ENCODE measurements around the gene L3MBTL4. TPM values are rescaled to one million over a fixed set of nuclear protein-coding genes. Genes with fewer than 3 reads are reported as not detected.

L3MBTL4 gene
- total RNA-seq, 2 experiments from 2014 or later, result 0.19 to 0.47 TPM

DNA sequence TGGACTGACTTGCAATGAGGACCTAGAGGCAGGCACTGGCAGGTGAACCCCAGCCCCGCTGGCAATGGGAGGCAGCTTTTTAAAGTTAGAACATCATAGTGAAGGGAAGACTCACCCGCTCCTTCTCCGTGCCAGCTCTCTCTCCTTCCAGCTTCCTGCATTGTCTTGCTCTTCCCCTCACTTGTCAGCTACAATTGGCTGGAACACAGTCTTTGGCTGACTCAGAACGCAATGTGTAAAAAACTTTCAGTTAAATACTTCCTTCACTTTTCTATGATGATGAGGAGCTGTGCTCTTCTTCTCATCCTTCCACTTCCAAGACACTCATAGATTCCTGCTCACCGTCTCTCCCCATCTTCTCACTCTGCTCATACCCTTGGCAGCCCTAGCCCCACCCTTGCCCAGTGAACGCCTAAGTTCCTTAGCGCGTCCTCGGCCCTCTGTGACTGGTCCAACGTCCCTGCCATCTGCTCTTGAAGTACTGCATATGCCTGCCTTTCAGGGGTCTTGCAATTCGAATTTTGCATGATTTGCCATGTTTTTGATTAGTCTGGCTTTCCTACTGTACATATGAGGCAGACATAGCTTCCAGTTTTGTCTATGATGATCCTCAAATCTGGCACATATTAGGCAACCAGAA, 401.4 kb downstream of the L3MBTL4 start:
- Histone ChIP-seq H3K9me3 (ENCODE audit: control insufficient read depth in 1 of 2, insufficient read depth in 1 of 2, low read length in 2 of 2) (peaks cover 0 to 5% of the 10 kb centered on the region in 2 experiments), H3K4me3 (ENCODE audit: low read length) (no peak overlapping the region), H3K27ac (ENCODE audit: low read depth in 1 of 2, low read length in 2 of 2) (no peak overlapping the region), H3K4me1 (ENCODE audit: insufficient read depth, low read length) (no peaks in the 10 kb centered on the region), H3K27me3 (ENCODE audit: control insufficient read depth in 1 of 2, insufficient read depth in 2 of 2, low read length in 2 of 2) (no peaks in the 10 kb centered on the region), H3K36me3 (ENCODE audit: insufficient read depth, low read length) (no peaks in the 10 kb centered on the region)
- Mint-ChIP-seq H3K36me3 (ENCODE audit: low read depth) (no peaks in the 10 kb centered on the region), H3K4me3 (no peak overlapping the region), H3K27me3 (no peaks in the 10 kb centered on the region), H3K9me3 (no peaks in the 10 kb centered on the region), H3K27ac (no peak overlapping the region), H3K4me1 (ENCODE audit: low read depth) (no peaks in the 10 kb centered on the region)
- TF ChIP-seq CTCF (IDR thresholded peaks at IDR 0.05), result no peak
- ChIA-PET POLR2A (no interaction called here), CTCF (no interaction called here)
- DNase-seq (no peak), ATAC-seq (ENCODE audit: poor library complexity) (no peak)
- intact Hi-C loops (cut with DNase I, micrococcal nuclease), result no loop called here

- H3K4me3 Mint-ChIP-seq, result no peak overlapping the region
- no peaks in the 10 kb centered on the region for H3K4me1 ChIP-seq (ENCODE audit: insufficient read depth, low read length)
- ATAC-seq (ENCODE audit: poor library complexity), result no peak
- H3K9me3 Mint-ChIP-seq, result no peaks in the 10 kb centered on the region
- no peaks in the 10 kb centered on the region for H3K4me1 Mint-ChIP-seq (ENCODE audit: low read depth)
- ChIA-PET POLR2A (no interaction called here), CTCF (no interaction called here)
- no peak overlapping the region for H3K27ac Mint-ChIP-seq
- DNase-seq, result no peak
- no peak overlapping the region for H3K4me3 ChIP-seq (ENCODE audit: low read length)
- TF ChIP-seq CTCF (IDR thresholded peaks at IDR 0.05), result no peak
- no peak overlapping the region for H3K27ac ChIP-seq (ENCODE audit: low read depth in 1 of 2, low read length in 2 of 2)
- no peaks in the 10 kb centered on the region for H3K27me3 Mint-ChIP-seq
- H3K9me3 ChIP-seq (ENCODE audit: control insufficient read depth in 1 of 2, insufficient read depth in 1 of 2, low read length in 2 of 2), result peaks cover 0 to 5% of the 10 kb centered on the region in 2 experiments
- no peaks in the 10 kb centered on the region for H3K36me3 Mint-ChIP-seq (ENCODE audit: low read depth)
- intact Hi-C loops (cut with DNase I, micrococcal nuclease), result no loop called here
- no peaks in the 10 kb centered on the region for H3K36me3 ChIP-seq (ENCODE audit: insufficient read depth, low read length)
- H3K27me3 ChIP-seq (ENCODE audit: control insufficient read depth in 1 of 2, insufficient read depth in 2 of 2, low read length in 2 of 2), result no peaks in the 10 kb centered on the region
Measured at GRCh38 chr18:6010921-6011320, 403.8 kb downstream of the L3MBTL4 start.

- no peak overlapping the region for H3K27ac Mint-ChIP-seq
- Histone ChIP-seq H3K9me3 (ENCODE audit: control insufficient read depth in 1 of 2, insufficient read depth in 1 of 2, low read length in 2 of 2) (peaks cover 0 to 5% of the 10 kb centered on the region in 2 experiments), H3K4me1 (ENCODE audit: insufficient read depth, low read length) (no peaks in the 10 kb centered on the region), H3K4me3 (ENCODE audit: low read length) (no peak overlapping the region), H3K36me3 (ENCODE audit: insufficient read depth, low read length) (no peaks in the 10 kb centered on the region), H3K27me3 (ENCODE audit: control insufficient read depth in 1 of 2, insufficient read depth in 2 of 2, low read length in 2 of 2) (no peaks in the 10 kb centered on the region), H3K27ac (ENCODE audit: low read depth in 1 of 2, low read length in 2 of 2) (no peak overlapping the region)
- ChIA-PET CTCF (no interaction called here), POLR2A (no interaction called here)
- no peaks in the 10 kb centered on the region for H3K4me1 Mint-ChIP-seq (ENCODE audit: low read depth)
- ATAC-seq (ENCODE audit: poor library complexity) (no peak), DNase-seq (no peak)
- no peak overlapping the region for H3K4me3 Mint-ChIP-seq
- intact Hi-C loops (cut with DNase I, micrococcal nuclease), result no loop called here
- H3K9me3 Mint-ChIP-seq, result no peaks in the 10 kb centered on the region
- TF ChIP-seq CTCF (IDR thresholded peaks at IDR 0.05), result no peak
- no peaks in the 10 kb centered on the region for H3K36me3 Mint-ChIP-seq (ENCODE audit: low read depth)
- no peaks in the 10 kb centered on the region for H3K27me3 Mint-ChIP-seq
Measured at GRCh38 chr18:6010284-6010683, 404.4 kb downstream of the L3MBTL4 start.
